K562 (cell line): ENCODE results near the gene CELA3A. TPM values are rescaled to one million over a fixed set of nuclear protein-coding genes. Genes with fewer than 3 reads are reported as not detected.
A peak's percentile ranks its signal among the peaks of the same experiment; 100 is the strongest.

Source experiments
- ATAC-seq: fragments of 200-7000 bp; cut with Tn5 transposase; 3 replicates; pipeline ENCODE4 v1.9.1; 2020; ENCODE audit warnings: moderate library complexity
- BruUV-seq: library from RNA; stranded (reverse); fragments of 400-500 nt; replicated peaks from 2 replicates; lab custom pipeline; 2021; lab: Mats Ljungman, UMichigan
- CTCF ChIA-PET: fragments of 300-600 bp; formaldehyde crosslinking; extraction: SDS; loops from one replicate; lab custom pipeline; 2021; ENCODE audit warnings: low intra/inter-chr PET ratio; lab: Yijun Ruan, JAX
- POLR2A ChIA-PET: fragments of 300-600, 350-650 bp; sonication (Branson Sonifier 250); formaldehyde crosslinking; extraction: SDS; loops from one replicate; lab custom pipeline; 2021; ENCODE audit warnings: antibody characterized with exemption, inconsistent platforms; lab: Yijun Ruan, JAX
- DNase-seq, 4 experiments: peaks; one replicate each; pipeline versions ENCODE4 v3.0.0 to v3.0.0-alpha.2; 2011 to 2018; ENCODE audit warnings: low spot score in 3 of 4, mixed read lengths in 3 of 4; ENCODE audit errors: extremely low read depth in 1 of 4
- FAIRE-seq: peaks from 2 replicates; lab custom pipeline; 2011; peaks lifted over from hg19 to GRCh38; lab: Jason Lieb, UNC
- H2AFZ ChIP-seq: 2 replicates; pipeline ENCODE4 v1.6.0; 2011; ENCODE audit warnings: low read depth, low read length, control low read depth, inconsistent platforms
- H3K27ac ChIP-seq: fragments of 200-600 bp; 3 replicates; pipeline ENCODE4 v1.8.0; 2011; ENCODE audit warnings: low read depth, mild to moderate bottlenecking, control low read depth, inconsistent platforms, low read length, moderate library complexity, mixed read lengths; ENCODE audit errors: extremely low read depth
- H3K27me3 ChIP-seq, 2 experiments: fragments of 300-600 bp in 1 of 2; 2 replicates in 1 of 2; 3 replicates in 1 of 2; pipeline versions ENCODE4 v1.6.0 to v1.8.0; 2011; ENCODE audit warnings: inconsistent platforms in 2 of 2, low read length in 2 of 2, mild to moderate bottlenecking in 1 of 2, mixed read lengths in 1 of 2, moderate library complexity in 1 of 2; ENCODE audit not compliant: control insufficient read depth in 2 of 2, insufficient read depth in 2 of 2
- H3K36me3 ChIP-seq: fragments of 300-600 bp; 3 replicates; pipeline ENCODE4 v1.8.0; 2011; ENCODE audit warnings: mild to moderate bottlenecking, low read length, inconsistent platforms; ENCODE audit not compliant: control insufficient read depth, insufficient read depth
- H3K4me1 ChIP-seq, 2 experiments: fragments of 200-600 bp in 1 of 2; replicated peaks in 1 of 2; 2 replicates in 1 of 2; 3 replicates in 1 of 2; pipeline versions ENCODE4 v1.5.1 to v1.8.0; 2011; ENCODE audit warnings: inconsistent platforms in 2 of 2, low read length in 2 of 2, mild to moderate bottlenecking in 1 of 2, mixed read lengths in 1 of 2, moderate library complexity in 1 of 2; ENCODE audit not compliant: control insufficient read depth in 2 of 2, insufficient read depth in 2 of 2
- H3K4me2 ChIP-seq: 2 replicates; pipeline ENCODE4 v1.6.1; 2011; ENCODE audit warnings: low read length, control low read depth, inconsistent platforms, mixed read lengths; ENCODE audit not compliant: insufficient read depth
- H3K4me3 ChIP-seq: fragments of 200-600 bp; sonication (generic), shearing (Covaris generic); 2 replicates; pipeline ENCODE4 v1.5.1; 2016; ENCODE audit warnings: control low read depth, inconsistent platforms
- H3K79me2 ChIP-seq: fragments of 200-600 bp; 3 replicates; pipeline ENCODE4 v1.8.0; 2011; ENCODE audit warnings: low read length, inconsistent platforms; ENCODE audit not compliant: control insufficient read depth, insufficient read depth
- H3K9ac ChIP-seq, 2 experiments: 2 replicates each; pipeline versions ENCODE4 v1.6.0 to v1.6.1; 2011; ENCODE audit warnings: low read depth in 2 of 2, low read length in 2 of 2, control low read depth in 1 of 2, inconsistent platforms in 1 of 2, mild to moderate bottlenecking in 1 of 2, mixed read lengths in 1 of 2; ENCODE audit not compliant: insufficient read depth in 1 of 2
- H3K9me1 ChIP-seq: one replicate; pipeline ENCODE4 v1.6.0; 2011; ENCODE audit warnings: inconsistent platforms, mild to moderate bottlenecking, low read length, moderate library complexity; ENCODE audit not compliant: control insufficient read depth, insufficient read depth
- H3K9me3 ChIP-seq: replicated peaks from 2 replicates; pipeline ENCODE4 v1.5.1; 2011; ENCODE audit warnings: low read depth, low read length, inconsistent platforms; ENCODE audit not compliant: control insufficient read depth, insufficient read depth
- H4K20me1 ChIP-seq: replicated peaks from 2 replicates; pipeline ENCODE4 v1.6.1; 2011; ENCODE audit warnings: low read length, inconsistent platforms, mixed read lengths; ENCODE audit not compliant: control insufficient read depth, insufficient read depth
- GATAD2A ChIP-seq: fragments of 450-650 bp; IDR thresholded peaks from 2 replicates; pipeline ENCODE4 v1.6.1; 2017
- HNRNPH1 ChIP-seq: fragments of 200-400 bp; formaldehyde crosslinking; optimal IDR thresholded peaks from 2 replicates; pipeline ENCODE3; 2017; ENCODE audit warnings: low read depth, mild to moderate bottlenecking, low read length, moderate library complexity
- KLF10 ChIP-seq: fragments of 250-450 bp; sonication (Bioruptor Pico); IDR thresholded peaks from 2 replicates; pipeline ENCODE4 v1.6.1; 2021; ENCODE audit warnings: matching md5 sums
- MAX ChIP-seq: sonication (generic); formaldehyde crosslinking; IDR thresholded peaks from 2 replicates; pipeline ENCODE4 v1.9.0; 2022; ENCODE audit warnings: mild to moderate bottlenecking, missing genetic modification reagents
- RBM17 ChIP-seq: fragments of 200-400 bp; formaldehyde crosslinking; IDR thresholded peaks from 2 replicates; pipeline ENCODE4 v1.6.1; 2017; ENCODE audit warnings: low read depth, mild to moderate bottlenecking, low read length, borderline replicate concordance
- SPI1 ChIP-seq: IDR thresholded peaks from 2 replicates; pipeline ENCODE4 v1.6.1; 2011; ENCODE audit warnings: low read depth, low read length, control low read depth, borderline replicate concordance
- ZNF140 ChIP-seq: fragments of 250-450 bp; sonication (Bioruptor Pico); IDR thresholded peaks from 2 replicates; pipeline ENCODE4 v1.8.0; 2021; ENCODE audit warnings: moderate library complexity, mild to moderate bottlenecking, inconsistent platforms
- ZNF280B ChIP-seq: fragments of 250-450 bp; sonication (Bioruptor Pico); IDR thresholded peaks from 2 replicates; pipeline ENCODE4 v1.5.1; 2021; ENCODE audit warnings: mild to moderate bottlenecking
- WGBS: fragments of 100-300 bp; shearing (Covaris generic); methylation state at CpG from one replicate; pipeline ENCODE4 v1.1.6; 2016; ENCODE audit warnings: low coverage, mixed read lengths; ENCODE audit not compliant: insufficient coverage; ENCODE audit errors: missing lambda C conversion rate; 5-methylcytosine and 5-hydroxymethylcytosine counted together
- in situ Hi-C: fragments of 300-500 bp; cut with MboI; formaldehyde crosslinking; loops from 4 replicates; pipeline ENCODE4 v1.15.0; 2018; ENCODE audit warnings: inconsistent platforms, mixed read lengths
- intact Hi-C: fragments of 100-400 bp; cut with micrococcal nuclease; formaldehyde crosslinking; loops from 2 replicates; pipeline ENCODE4 v1.14.2; 2022
- polyA plus RNA-seq, 8 experiments: library from polyadenylated mRNA; depleted of rRNA in 4 of 8; stranded (reverse) in 5 of 8; unstranded in 3 of 8; fragments of >200 nt; fragmentation: Nextera tagmentation in 2 of 8; fragmentation: Illumina TruSeq in 1 of 8; extraction: Ambion mirVana in 2 of 8; extraction: Trizol in 1 of 8; gene quantifications; 2 replicates each; pipeline versions ENCODE4 v1.2.1 to v1.2.3, GENCODE V29; 2011 to 2014; ENCODE audit warnings: inconsistent platforms in 1 of 8, missing spikeins in 1 of 8
- total RNA-seq, 7 experiments: library from RNA; depleted of rRNA in 6 of 7; stranded (reverse); fragments of >200 nt in 6 of 7; fragmentation: Illumina TruSeq in 2 of 7; extraction: Trizol in 2 of 7; gene quantifications; 2 replicates each; pipeline versions ENCODE4 v1.2.1 to v1.2.3, GENCODE V29; 2011 to 2021; ENCODE audit warnings: low replicate concordance in 1 of 7
- TF ChIP-seq, protein P1 (sequence below): fragments of 200-800 bp; sonication (Bioruptor generic); IDR thresholded peaks from 2 replicates; pipeline ENCODE4 v1.6.1; 2016; ENCODE audit warnings: missing genetic modification characterization, missing compliant biosample characterization
- TF ChIP-seq, protein P2 (sequence below): fragments of 200-800 bp; sonication (Bioruptor generic); IDR thresholded peaks from 2 replicates; pipeline ENCODE4 v1.6.1; 2017; ENCODE audit warnings: missing genetic modification characterization, missing compliant biosample characterization
- TF ChIP-seq, protein P3 (sequence below): fragments of 450-650 bp; formaldehyde crosslinking; IDR thresholded peaks from 2 replicates; pipeline ENCODE4 v1.4.0; 2022; ENCODE audit warnings: missing genetic modification characterization

CELA3A gene
- total and polyA plus RNA-seq, 9 of the 15 experiments (the other 6 are each of a cell fraction or from before 2014, with no cell fraction given): 5.4 TPM; not detected in 8

GRCh38 chr1:22045604-22046228 lies 44.3 kb downstream of the CELA3A start:
- WGBS: 24% methylated on average over 2 of the region's 2 CpGs
- in situ Hi-C loops: no loop called here
- Histone ChIP-seq H3K9me3 (peaks cover 4% of the 10 kb centered on the region; the same call in 1 of the 2 replicates), H3K4me3 (no peak overlapping the region), H3K27me3 (no peaks in the 10 kb centered on the region), H3K4me1 (peaks cover 26 to 29% of the 10 kb centered on the region in 2 experiments), H3K79me2 (no peaks in the 10 kb centered on the region), H2AFZ (no peak overlapping the region), H3K9me1 (no peaks in the 10 kb centered on the region), H3K4me2 (no peak overlapping the region), H3K36me3 (no peaks in the 10 kb centered on the region), H3K27ac (no peak overlapping the region), H3K9ac (no peak overlapping the region), H4K20me1 (no peaks in the 10 kb centered on the region)
- intact Hi-C loops: no loop called here
- ChIA-PET CTCF (no interaction called here), POLR2A (interaction anchor here (1.5 kb wide), 1 partner anchor 15 kb away, joined by 3 read pairs; no protein-coding TSS in a partner anchor)
- FAIRE-seq: no peak
- no TSS peak for BruUV-seq
- ATAC-seq: no peak
- peak in 1 of 4 experiments; percentile 30 for DNase-seq
- TF ChIP-seq, protein P1, sequence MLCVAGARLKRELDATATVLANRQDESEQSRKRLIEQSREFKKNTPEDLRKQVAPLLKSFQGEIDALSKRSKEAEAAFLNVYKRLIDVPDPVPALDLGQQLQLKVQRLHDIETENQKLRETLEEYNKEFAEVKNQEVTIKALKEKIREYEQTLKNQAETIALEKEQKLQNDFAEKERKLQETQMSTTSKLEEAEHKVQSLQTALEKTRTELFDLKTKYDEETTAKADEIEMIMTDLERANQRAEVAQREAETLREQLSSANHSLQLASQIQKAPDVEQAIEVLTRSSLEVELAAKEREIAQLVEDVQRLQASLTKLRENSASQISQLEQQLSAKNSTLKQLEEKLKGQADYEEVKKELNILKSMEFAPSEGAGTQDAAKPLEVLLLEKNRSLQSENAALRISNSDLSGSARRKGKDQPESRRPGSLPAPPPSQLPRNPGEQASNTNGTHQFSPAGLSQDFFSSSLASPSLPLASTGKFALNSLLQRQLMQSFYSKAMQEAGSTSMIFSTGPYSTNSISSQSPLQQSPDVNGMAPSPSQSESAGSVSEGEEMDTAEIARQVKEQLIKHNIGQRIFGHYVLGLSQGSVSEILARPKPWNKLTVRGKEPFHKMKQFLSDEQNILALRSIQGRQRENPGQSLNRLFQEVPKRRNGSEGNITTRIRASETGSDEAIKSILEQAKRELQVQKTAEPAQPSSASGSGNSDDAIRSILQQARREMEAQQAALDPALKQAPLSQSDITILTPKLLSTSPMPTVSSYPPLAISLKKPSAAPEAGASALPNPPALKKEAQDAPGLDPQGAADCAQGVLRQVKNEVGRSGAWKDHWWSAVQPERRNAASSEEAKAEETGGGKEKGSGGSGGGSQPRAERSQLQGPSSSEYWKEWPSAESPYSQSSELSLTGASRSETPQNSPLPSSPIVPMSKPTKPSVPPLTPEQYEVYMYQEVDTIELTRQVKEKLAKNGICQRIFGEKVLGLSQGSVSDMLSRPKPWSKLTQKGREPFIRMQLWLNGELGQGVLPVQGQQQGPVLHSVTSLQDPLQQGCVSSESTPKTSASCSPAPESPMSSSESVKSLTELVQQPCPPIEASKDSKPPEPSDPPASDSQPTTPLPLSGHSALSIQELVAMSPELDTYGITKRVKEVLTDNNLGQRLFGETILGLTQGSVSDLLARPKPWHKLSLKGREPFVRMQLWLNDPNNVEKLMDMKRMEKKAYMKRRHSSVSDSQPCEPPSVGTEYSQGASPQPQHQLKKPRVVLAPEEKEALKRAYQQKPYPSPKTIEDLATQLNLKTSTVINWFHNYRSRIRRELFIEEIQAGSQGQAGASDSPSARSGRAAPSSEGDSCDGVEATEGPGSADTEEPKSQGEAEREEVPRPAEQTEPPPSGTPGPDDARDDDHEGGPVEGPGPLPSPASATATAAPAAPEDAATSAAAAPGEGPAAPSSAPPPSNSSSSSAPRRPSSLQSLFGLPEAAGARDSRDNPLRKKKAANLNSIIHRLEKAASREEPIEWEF (CRISPR knock-in tag): no peak
- TF ChIP-seq ZNF280B (CRISPR knock-in tag): no peak
- TF ChIP-seq RBM17: no peak
- TF ChIP-seq HNRNPH1: no peak
- TF ChIP-seq GATAD2A: no peak
- TF ChIP-seq, protein P2, sequence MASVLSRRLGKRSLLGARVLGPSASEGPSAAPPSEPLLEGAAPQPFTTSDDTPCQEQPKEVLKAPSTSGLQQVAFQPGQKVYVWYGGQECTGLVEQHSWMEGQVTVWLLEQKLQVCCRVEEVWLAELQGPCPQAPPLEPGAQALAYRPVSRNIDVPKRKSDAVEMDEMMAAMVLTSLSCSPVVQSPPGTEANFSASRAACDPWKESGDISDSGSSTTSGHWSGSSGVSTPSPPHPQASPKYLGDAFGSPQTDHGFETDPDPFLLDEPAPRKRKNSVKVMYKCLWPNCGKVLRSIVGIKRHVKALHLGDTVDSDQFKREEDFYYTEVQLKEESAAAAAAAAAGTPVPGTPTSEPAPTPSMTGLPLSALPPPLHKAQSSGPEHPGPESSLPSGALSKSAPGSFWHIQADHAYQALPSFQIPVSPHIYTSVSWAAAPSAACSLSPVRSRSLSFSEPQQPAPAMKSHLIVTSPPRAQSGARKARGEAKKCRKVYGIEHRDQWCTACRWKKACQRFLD (CRISPR knock-in tag): no peak
- TF ChIP-seq SPI1: no peak
- no peak for TF ChIP-seq KLF10 (CRISPR knock-in tag)
- TF ChIP-seq MAX (CRISPR knock-in tag): no peak
- no peak for TF ChIP-seq ZNF140
- TF ChIP-seq, protein P3, sequence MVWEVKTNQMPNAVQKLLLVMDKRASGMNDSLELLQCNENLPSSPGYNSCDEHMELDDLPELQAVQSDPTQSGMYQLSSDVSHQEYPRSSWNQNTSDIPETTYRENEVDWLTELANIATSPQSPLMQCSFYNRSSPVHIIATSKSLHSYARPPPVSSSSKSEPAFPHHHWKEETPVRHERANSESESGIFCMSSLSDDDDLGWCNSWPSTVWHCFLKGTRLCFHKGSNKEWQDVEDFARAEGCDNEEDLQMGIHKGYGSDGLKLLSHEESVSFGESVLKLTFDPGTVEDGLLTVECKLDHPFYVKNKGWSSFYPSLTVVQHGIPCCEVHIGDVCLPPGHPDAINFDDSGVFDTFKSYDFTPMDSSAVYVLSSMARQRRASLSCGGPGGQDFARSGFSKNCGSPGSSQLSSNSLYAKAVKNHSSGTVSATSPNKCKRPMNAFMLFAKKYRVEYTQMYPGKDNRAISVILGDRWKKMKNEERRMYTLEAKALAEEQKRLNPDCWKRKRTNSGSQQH (CRISPR knock-in tag): no peak
